Upper lobe of left lung (tissue), 6 donors: ENCODE data around the gene SIRPB1. TPM values are rescaled to one million over a fixed set of nuclear protein-coding genes. Genes with fewer than 3 reads are reported as not detected.

Source experiments
- ATAC-seq, 2 donors: fragments of 200-7000 bp; cut with Tn5 transposase; one replicate each; pipeline ENCODE4 v1.9.1; 2022; ENCODE audit warnings: mild to moderate bottlenecking in 2 of 2, moderate library complexity in 2 of 2; ENCODE audit not compliant: low FRiP score in 2 of 2
- DNase-seq, 2 donors: peaks; one replicate each; pipeline ENCODE4 v3.0.0-alpha.2; 2019 to 2020
- H3K27ac ChIP-seq, 4 donors: fragments of 200-600 bp; sonication (generic); one replicate each; pipeline ENCODE4 v1.5.1; 2016 to 2019
- H3K27me3 ChIP-seq, 4 donors: fragments of 200-600 bp; sonication (generic); one replicate each; pipeline ENCODE4 v1.5.1; 2017 to 2019
- H3K36me3 ChIP-seq, 4 donors: fragments of 200-600 bp; sonication (generic); one replicate each; pipeline ENCODE4 v1.5.1; 2016 to 2019
- H3K4me1 ChIP-seq, 4 donors: fragments of 200-600 bp; sonication (generic); one replicate each; pipeline ENCODE4 v1.5.1; 2018 to 2019
- H3K4me3 ChIP-seq, 4 donors: fragments of 200-600 bp; sonication (generic); one replicate each; pipeline ENCODE4 v1.5.1; 2017 to 2019; ENCODE audit warnings: mild to moderate bottlenecking in 2 of 4, moderate library complexity in 1 of 4
- H3K9me3 ChIP-seq, 4 donors: fragments of 200-600 bp; sonication (generic); one replicate each; pipeline ENCODE4 v1.5.1; 2018 to 2019
- CTCF ChIP-seq, 6 experiments: fragments of 450-650 bp in 4 of 6; fragments of 200-600 bp in 2 of 6; sonication (generic) in 2 of 6; IDR thresholded peaks; one replicate each; pipeline ENCODE4 v1.5.1; 2016 to 2019; ENCODE audit warnings: antibody characterized with exemption in 6 of 6
- EP300 ChIP-seq, 4 donors: sonication (generic); formaldehyde crosslinking; IDR thresholded peaks; one replicate each; pipeline ENCODE4 v1.5.1; 2017; ENCODE audit warnings: antibody characterized with exemption in 4 of 4, control low read depth in 2 of 4
- POLR2A ChIP-seq, 4 donors: fragments of 450-650 bp; IDR thresholded peaks; one replicate each; pipeline ENCODE4 v1.5.1; 2016 to 2017; ENCODE audit warnings: antibody characterized with exemption in 4 of 4, mild to moderate bottlenecking in 2 of 4
- POLR2AphosphoS5 ChIP-seq, 2 donors: sonication (generic); formaldehyde crosslinking; IDR thresholded peaks; one replicate each; pipeline ENCODE4 v1.5.1; 2017; ENCODE audit warnings: antibody characterized with exemption in 2 of 2
- WGBS, 2 donors: methylation state at CpG; one replicate each; pipeline ENCODE4 v1.1.5; 2017 to 2018; 5-methylcytosine and 5-hydroxymethylcytosine counted together
- total RNA-seq, 6 donors: library from RNA; depleted of rRNA in 4 of 6; stranded (reverse); fragments of >200 nt in 4 of 6; gene quantifications; one replicate each; pipeline versions ENCODE4 v1.1.0 to v1.2.1, GENCODE V29; 2016 to 2021
- donor health status: DM: no; HTN: no; CAD: no; lungs with moderate emphysema.
- donor health status: DM: no; HTN: yes; CAD: no; lungs with severe emphysema.

Gene SIRPB1
- total RNA-seq, 6 donors from 2014 or later: 15.7 to 52.0 (median 25.3) TPM

GRCh38 chr20:1628621-1629020 lies 8.8 kb upstream of the SIRPB1 start:
- 67 to 78% methylated on average over 5 of the region's 5 CpGs for WGBS, 2 donors

GRCh38 chr20:1627200-1627550 lies 7.4 kb upstream of the SIRPB1 start:
- no peak overlapping the region for H3K27ac ChIP-seq
- H3K36me3 ChIP-seq: no peaks in the 10 kb centered on the region
- TF ChIP-seq POLR2A (IDR thresholded peaks at IDR 0.05): no peak
- no peak for TF ChIP-seq EP300 (IDR thresholded peaks at IDR 0.05)
- no peak for TF ChIP-seq CTCF (IDR thresholded peaks at IDR 0.05)
- no peak for TF ChIP-seq POLR2AphosphoS5 (IDR thresholded peaks at IDR 0.05)
- DNase-seq (no peak), ATAC-seq (no peak)
- no peaks in the 10 kb centered on the region for H3K27me3 ChIP-seq
- H3K4me1 ChIP-seq: peaks cover 0 to 5% (median 2%) of the 10 kb centered on the region in 4 donors
- no peak overlapping the region for H3K4me3 ChIP-seq
- 78 to 79% methylated on average over 2 of the region's 2 CpGs for WGBS, 2 donors
- no peaks in the 10 kb centered on the region for H3K9me3 ChIP-seq

More at GRCh38 chr20:1628621-1629020, 8.8 kb upstream of the SIRPB1 start:
- no peak overlapping the region for H3K27ac ChIP-seq
- ATAC-seq (no peak), DNase-seq (no peak)
- TF ChIP-seq CTCF (IDR thresholded peaks at IDR 0.05) (no peak), POLR2A (IDR thresholded peaks at IDR 0.05) (no peak), POLR2AphosphoS5 (IDR thresholded peaks at IDR 0.05) (no peak), EP300 (IDR thresholded peaks at IDR 0.05) (no peak)
- H3K4me1 ChIP-seq: peaks cover 0 to 5% (median 0%) of the 10 kb centered on the region in 4 donors
- H3K4me3 ChIP-seq: no peak overlapping the region
- no peaks in the 10 kb centered on the region for H3K36me3 ChIP-seq
- H3K27me3 ChIP-seq: no peaks in the 10 kb centered on the region
- no peaks in the 10 kb centered on the region for H3K9me3 ChIP-seq

- DNase-seq (peak in 1 of 2 donors; percentile 45), ATAC-seq (peak in 1 of 2 donors; percentile 23)
- Histone ChIP-seq H3K27me3 (no peaks in the 10 kb centered on the region), H3K36me3 (no peaks in the 10 kb centered on the region), H3K9me3 (no peaks in the 10 kb centered on the region), H3K4me1 (peaks cover 0 to 6% (median 2%) of the 10 kb centered on the region in 4 donors), H3K27ac (no peak overlapping the region), H3K4me3 (no peak overlapping the region)
- TF ChIP-seq EP300 (IDR thresholded peaks at IDR 0.05) (no peak), POLR2A (IDR thresholded peaks at IDR 0.05) (no peak), CTCF (IDR thresholded peaks at IDR 0.05) (no peak), POLR2AphosphoS5 (IDR thresholded peaks at IDR 0.05) (no peak)
- 72 to 78% methylated on average over 2 to 3 of the region's 3 CpGs for WGBS, 2 donors
Measured at GRCh38 chr20:1626528-1627199, 6.9 kb upstream of the SIRPB1 start.

GRCh38 chr20:1625083-1625690 lies 5.4 kb upstream of the SIRPB1 start:
- WGBS, 2 donors: 65 to 81% methylated on average over 2 of the region's 2 CpGs
- Histone ChIP-seq H3K27me3 (no peaks in the 10 kb centered on the region), H3K4me3 (no peak overlapping the region), H3K27ac (no peak overlapping the region), H3K4me1 (peaks cover 0 to 10% (median 5%) of the 10 kb centered on the region in 4 donors), H3K9me3 (no peaks in the 10 kb centered on the region), H3K36me3 (no peaks in the 10 kb centered on the region)
- no peak for TF ChIP-seq CTCF (IDR thresholded peaks at IDR 0.05)
- TF ChIP-seq POLR2AphosphoS5 (IDR thresholded peaks at IDR 0.05): no peak
- TF ChIP-seq EP300 (IDR thresholded peaks at IDR 0.05): no peak
- TF ChIP-seq POLR2A (IDR thresholded peaks at IDR 0.05): no peak
- DNase-seq (no peak), ATAC-seq (no peak)
